Fibroblast of skin of right biceps (primary cell): Measurements from ENCODE around the gene RPS15A.
"Not testable (repeated sequence)": the region's sequence is repeated elsewhere in the genome, so short reads cannot be mapped to it uniquely, and the experiment has no call there.

Experiments used
- DNase-seq: peaks from one replicate; pipeline ENCODE4 v3.0.0-alpha.2; 2013

Gene RPS15A

GRCh38 chr16:18740027-18740426 lies 50.1 kb downstream of the RPS15A start:
- not testable (repeated sequence) for DNase-seq

GRCh38 chr16:18738768-18739167 lies 51.4 kb downstream of the RPS15A start:
- not testable (repeated sequence) for DNase-seq

GRCh38 chr16:18734279-18734678 lies 55.9 kb downstream of the RPS15A start:
- not testable (repeated sequence) for DNase-seq
